ENCODE data around the gene BFAR. TPM values are rescaled to one million over a fixed set of nuclear protein-coding genes. Genes with fewer than 3 reads are reported as not detected.
A peak's percentile ranks its signal among the peaks of the same experiment; 100 is the strongest.

Gene BFAR
- total and polyA plus RNA-seq, 9 of the 15 experiments (the other 6 are each of a cell fraction or from before 2014, with no cell fraction given), result 45.0 to 82.6 (median 60.4) TPM

- TF ChIP-seq, protein P1, sequence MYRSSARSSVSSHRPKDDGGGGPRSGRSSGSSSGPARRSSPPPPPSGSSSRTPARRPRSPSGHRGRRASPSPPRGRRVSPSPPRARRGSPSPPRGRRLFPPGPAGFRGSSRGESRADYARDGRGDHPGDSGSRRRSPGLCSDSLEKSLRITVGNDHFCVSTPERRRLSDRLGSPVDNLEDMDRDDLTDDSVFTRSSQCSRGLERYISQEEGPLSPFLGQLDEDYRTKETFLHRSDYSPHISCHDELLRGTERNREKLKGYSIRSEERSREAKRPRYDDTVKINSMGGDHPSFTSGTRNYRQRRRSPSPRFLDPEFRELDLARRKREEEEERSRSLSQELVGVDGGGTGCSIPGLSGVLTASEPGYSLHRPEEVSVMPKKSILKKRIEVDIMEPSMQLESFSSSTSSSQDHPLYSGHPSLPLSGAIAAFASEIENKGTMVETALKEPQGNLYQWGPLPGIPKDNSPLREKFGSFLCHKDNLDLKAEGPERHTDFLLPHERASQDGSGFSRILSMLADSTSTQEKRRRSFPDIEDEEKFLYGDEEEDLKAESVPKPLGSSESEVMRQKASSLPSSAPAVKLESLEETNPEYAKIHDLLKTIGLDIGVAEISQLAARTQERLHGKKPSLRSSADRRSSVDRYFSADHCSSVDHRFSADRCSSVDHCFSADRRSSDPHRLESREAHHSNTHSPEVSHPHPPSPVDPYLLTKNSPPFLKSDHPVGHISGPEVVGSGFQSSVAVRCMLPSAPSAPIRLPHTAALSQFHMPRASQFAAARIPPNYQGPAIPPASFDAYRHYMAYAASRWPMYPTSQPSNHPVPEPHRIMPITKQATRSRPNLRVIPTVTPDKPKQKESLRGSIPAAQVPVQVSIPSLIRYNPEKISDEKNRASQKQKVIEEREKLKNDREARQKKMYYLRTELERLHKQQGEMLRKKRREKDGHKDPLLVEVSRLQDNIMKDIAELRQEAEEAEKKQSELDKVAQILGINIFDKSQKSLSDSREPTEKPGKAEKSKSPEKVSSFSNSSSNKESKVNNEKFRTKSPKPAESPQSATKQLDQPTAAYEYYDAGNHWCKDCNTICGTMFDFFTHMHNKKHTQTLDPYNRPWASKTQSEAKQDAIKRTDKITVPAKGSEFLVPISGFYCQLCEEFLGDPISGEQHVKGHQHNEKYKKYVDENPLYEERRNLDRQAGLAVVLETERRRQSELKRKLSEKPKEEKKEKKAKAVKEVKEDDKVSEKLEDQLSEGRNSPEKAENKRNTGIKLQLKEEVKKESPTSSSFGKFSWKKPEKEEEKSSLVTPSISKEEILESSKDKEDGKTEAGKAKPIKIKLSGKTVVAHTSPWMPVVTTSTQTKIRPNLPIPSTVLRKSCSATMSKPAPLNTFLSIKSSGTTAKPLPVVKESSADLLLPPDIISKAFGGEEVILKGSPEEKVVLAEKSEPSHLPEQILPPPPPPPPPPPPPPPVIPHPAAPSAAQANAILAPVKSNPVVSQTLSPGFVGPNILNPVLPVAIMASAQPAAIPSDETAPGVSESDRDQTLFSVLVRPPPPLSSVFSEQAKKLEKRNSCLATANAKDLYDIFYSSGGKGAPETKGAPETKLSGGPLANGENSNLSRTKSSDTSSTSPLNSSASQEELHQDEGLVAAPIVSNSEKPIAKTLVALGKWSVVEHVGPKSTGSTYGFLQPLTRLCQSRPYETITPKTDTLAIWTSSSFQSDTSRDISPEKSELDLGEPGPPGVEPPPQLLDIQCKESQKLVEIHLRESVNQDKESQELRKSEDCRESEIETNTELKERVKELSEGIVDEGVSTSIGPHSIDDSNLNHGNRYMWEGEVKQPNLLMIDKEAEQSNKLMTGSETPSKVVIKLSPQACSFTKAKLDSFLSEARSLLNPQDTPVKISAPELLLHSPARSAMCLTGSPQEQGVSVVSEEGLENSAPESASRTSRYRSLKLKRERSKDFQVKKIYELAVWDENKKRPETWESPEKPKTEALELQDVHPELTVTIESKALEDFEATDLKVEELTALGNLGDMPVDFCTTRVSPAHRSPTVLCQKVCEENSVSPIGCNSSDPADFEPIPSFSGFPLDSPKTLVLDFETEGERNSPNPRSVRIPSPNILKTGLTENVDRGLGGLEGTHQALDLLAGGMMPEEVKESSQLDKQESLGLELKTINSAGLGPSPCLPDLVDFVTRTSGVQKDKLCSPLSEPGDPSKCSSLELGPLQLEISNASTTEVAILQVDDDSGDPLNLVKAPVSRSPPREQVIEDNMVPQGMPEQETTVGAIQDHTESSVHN (IDR thresholded peaks at IDR 0.05; ENCODE audit: borderline replicate concordance in 1 of 2, low read depth in 1 of 2), result no peak
- TF ChIP-seq ZNF324 (CRISPR knock-in tag; IDR thresholded peaks at IDR 0.05) (no peak), CSDE1 (IDR thresholded peaks at IDR 0.05) (no peak), ZNF561 (CRISPR knock-in tag; conservative IDR thresholded peaks at IDR 0.05) (no peak), RFX1 (IDR thresholded peaks at IDR 0.05) (no peak), ZNF644 (tag; IDR thresholded peaks at IDR 0.05; ENCODE audit: low read depth) (no peak), POLR3G (IDR thresholded peaks at IDR 0.05; ENCODE audit: extremely low read depth, insufficient read length, insufficient replicate concordance) (no peak), ZFP1 (CRISPR knock-in tag; IDR thresholded peaks at IDR 0.05) (no peak), SIRT6 (IDR thresholded peaks at IDR 0.05; ENCODE audit: low read depth, low read length) (no peak), MCM5 (IDR thresholded peaks at IDR 0.05; ENCODE audit: low read depth) (no peak), ZNF707 (CRISPR knock-in tag; conservative IDR thresholded peaks at IDR 0.05) (no peak), BCOR (IDR thresholded peaks at IDR 0.05) (peak; percentile 72; the same call in 1 of the 2 replicates)
- TF ChIP-seq, protein P2, sequence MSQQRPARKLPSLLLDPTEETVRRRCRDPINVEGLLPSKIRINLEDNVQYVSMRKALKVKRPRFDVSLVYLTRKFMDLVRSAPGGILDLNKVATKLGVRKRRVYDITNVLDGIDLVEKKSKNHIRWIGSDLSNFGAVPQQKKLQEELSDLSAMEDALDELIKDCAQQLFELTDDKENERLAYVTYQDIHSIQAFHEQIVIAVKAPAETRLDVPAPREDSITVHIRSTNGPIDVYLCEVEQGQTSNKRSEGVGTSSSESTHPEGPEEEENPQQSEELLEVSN (IDR thresholded peaks at IDR 0.05; ENCODE audit: borderline replicate concordance in 1 of 2, extremely low read depth in 1 of 2, insufficient read depth in 1 of 2, insufficient read length in 1 of 2, low read depth in 1 of 2, low read length in 1 of 2, poor library complexity in 1 of 2, severe bottlenecking in 1 of 2), result no peak
- TF ChIP-seq, protein P3, sequence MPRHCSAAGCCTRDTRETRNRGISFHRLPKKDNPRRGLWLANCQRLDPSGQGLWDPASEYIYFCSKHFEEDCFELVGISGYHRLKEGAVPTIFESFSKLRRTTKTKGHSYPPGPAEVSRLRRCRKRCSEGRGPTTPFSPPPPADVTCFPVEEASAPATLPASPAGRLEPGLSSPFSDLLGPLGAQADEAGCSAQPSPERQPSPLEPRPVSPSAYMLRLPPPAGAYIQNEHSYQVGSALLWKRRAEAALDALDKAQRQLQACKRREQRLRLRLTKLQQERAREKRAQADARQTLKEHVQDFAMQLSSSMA (CRISPR knock-in tag; IDR thresholded peaks at IDR 0.05), result no peak
- TF ChIP-seq, protein P4, sequence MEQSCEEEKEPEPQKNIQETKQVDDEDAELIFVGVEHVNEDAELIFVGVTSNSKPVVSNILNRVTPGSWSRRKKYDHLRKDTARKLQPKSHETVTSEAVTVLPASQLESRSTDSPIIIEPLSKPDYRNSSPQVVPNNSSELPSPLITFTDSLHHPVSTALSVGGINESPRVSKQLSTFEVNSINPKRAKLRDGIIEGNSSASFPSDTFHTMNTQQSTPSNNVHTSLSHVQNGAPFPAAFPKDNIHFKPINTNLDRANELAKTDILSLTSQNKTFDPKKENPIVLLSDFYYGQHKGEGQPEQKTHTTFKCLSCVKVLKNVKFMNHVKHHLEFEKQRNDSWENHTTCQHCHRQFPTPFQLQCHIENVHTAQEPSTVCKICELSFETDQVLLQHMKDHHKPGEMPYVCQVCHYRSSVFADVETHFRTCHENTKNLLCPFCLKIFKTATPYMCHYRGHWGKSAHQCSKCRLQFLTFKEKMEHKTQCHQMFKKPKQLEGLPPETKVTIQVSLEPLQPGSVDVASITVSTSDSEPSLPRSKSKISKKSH (CRISPR knock-in tag; IDR thresholded peaks at IDR 0.05), result no peak
Observed at GRCh38 chr16:14681115-14681514, 48.4 kb downstream of the BFAR start (continued).

Data from K562 (cell line).